Activated gamma-delta T cell treated with Interleukin-2 at 50 U/mL for 16 hours (primary cell): ENCODE measurements around the gene CHRNB1.

Experiments used
- DNase-seq: peaks from one replicate; pipeline ENCODE4 v3.0.0-alpha.2; 2020

CHRNB1 gene

GRCh38 chr17:7444682-7445618 is at the start of gene CHRNB1:
TSS of gene CHRNB1 (plus strand) at chr17:7445061. CDS start at chr17:7445128, 67 bp downstream.
- no peak for DNase-seq

- DNase-seq, result no peak
Observed at GRCh38 chr17:7396147-7396546, 48.7 kb upstream of the CHRNB1 start.

GRCh38 chr17:7398612-7399011 is 46.2 kb upstream of the CHRNB1 start:
- DNase-seq, result no peak

GRCh38 chr17:7403043-7403726 is 41.7 kb upstream of the CHRNB1 start:
- DNase-seq, result no peak

DNA sequence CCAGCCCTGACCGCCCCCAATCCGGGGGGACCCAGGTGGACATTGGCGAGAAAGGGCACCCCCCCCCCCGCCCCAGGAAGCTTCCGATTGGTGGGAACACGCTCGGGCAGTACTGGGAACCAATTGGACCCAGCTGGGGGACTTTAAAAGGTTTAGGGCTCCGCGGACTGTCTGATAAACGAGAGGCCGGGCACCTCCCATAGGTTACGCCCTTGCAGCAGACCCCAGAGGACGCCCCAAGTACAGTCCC is 41.2 kb upstream of the CHRNB1 start:
- no peak for DNase-seq

DNA sequence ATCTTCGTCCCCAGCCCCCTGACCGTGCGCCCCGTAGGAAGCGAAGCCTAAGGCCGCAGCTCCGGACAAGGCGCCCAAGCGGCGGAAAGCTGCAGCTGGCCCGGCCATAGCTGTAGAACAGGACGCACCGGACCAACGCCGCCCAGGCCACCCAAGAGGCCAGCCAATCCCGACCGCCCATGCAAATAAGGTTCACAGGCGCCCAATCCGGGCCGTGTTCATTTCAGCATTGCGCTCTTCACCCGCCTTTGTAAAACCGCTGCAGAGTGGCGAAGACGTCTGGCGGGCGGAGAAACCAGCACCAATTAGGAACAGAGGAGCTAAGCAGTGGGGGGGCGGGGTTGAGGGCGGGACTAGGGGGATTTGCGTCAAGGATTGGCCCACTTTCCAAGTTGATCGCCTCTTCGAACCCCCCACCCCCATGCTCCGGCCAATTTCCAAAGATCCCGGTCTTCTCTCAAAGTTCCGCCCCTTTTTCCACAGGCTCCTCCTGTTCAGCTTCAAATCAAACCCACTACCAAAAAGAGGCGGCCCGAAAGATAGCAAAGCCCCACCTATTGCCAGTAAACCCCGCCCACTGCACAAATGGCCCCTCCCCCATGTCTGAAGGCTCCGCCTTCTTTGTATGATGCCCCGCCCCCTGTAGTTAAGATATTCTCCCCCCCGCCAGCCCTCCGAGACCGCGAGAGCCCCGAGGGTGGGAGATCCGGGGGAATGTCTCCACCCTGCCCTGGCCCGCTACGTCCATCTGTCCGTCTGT is 40.7 kb upstream of the CHRNB1 start, which contains the start of gene TMEM256:
Gene TMEM256 (minus strand): TSS at position 121 of the 760 bp plus-strand sequence. CDS start 13 bp downstream, at position 108.
- DNase-seq, result peak; percentile 94

DNA sequence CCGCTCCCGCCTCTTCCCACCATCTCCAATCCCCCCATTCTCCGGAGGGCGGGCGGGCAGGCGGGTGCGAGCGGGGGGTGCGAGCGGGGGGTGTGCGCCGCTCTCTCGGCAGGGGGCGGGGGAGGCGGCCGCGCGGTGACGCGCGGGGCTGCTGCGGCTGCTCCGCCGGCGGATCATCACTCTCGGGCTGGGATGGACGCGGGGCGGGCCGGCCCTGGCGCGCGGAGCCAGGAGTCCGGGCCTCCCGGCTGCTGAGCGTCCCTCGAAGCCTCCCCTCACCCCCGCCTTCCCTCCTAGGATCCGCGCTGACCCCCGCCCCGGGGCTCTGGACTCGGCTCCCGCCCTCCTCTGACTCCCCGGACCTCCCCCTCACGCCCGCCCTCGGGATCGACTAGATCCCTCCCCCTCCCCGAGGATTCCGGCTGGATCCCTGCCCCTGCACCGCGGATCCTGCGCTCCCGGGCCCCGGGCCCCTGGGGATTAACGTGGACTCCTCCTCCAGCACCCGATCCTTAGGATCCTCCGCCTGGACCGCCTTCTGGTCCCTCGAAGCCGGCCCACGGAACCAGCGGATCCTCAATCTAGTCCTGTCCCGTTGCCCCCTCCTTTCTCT is 40.0 kb upstream of the CHRNB1 start:
- DNase-seq, result peak; percentile 67

DNA sequence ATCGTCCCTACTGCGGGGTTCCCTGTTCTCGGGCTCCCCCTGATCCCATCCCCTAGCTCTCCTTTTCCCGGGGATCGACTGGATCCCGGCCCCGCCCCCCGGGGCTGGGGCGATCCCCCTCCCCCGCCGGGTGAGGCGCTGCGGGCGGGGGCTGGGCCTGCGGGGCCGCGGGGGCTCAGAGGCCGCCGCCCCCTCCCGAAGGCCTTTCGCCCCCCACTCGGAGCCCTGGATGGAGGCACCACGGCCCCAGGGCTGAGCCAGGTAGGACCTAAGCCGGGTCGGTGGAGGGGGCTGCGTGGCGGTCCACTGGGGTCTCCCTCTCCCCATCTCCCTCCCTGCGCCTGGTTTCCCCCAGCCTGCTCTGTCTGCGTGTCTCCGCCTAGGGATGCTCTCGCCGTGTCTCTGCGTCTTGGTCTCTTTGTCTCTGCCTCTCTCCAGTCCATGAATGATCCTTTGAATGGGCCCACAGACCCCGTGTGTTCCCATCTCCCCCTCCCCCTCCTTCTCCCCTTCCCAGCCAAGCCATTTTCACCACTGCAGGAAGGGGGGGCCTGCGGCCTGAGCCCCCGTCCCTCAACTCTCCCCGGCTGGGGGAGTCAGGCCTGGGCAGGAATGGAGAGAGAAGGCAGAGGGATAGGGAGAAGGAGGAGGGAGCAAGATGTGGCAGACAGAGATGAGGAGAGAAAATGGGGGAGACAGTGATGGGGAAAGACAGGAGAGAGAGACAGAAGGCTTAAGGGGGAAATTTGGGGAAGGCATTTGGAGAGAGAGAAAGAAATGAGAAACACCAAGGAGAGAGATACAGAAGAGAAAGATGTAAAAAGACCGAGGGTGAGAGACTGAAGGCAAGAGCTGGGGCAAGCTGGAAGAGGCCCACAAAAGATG is 39.3 kb upstream of the CHRNB1 start:
- DNase-seq, result no peak

GRCh38 chr17:7406235-7406825 is 38.5 kb upstream of the CHRNB1 start:
- DNase-seq, result no peak

DNA sequence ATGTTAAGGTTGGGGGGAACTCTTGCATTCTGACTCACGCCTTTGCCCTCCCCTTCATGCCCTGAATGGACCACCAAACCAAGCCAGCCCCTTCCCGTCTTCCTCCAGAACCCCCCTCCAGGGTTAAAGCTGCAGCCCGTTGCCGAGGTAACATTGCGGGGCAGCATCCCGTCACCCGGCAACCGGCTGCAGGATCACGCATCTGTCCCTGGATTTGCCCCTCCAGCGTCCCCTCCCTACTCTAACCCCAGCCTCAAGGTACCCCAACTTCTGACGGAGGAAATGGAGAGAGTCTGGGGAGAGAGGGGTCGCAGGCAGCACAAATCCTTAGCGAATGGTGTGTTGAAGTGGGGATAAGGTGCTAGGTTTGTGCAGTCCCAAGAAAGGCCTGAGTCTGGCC is 37.8 kb upstream of the CHRNB1 start:
- no peak for DNase-seq

GRCh38 chr17:7407485-7408251 is 37.2 kb upstream of the CHRNB1 start, which contains the start of gene NLGN2:
TSS of gene NLGN2 (plus strand) at chr17:7407845. CDS start at chr17:7408256, 411 bp downstream.
- DNase-seq, result no peak

- peak; percentile 26 for DNase-seq
Observed at GRCh38 chr17:7408252-7408727, 36.6 kb upstream of the CHRNB1 start.

- DNase-seq, result no peak
Observed at GRCh38 chr17:7408863-7409262, 36.0 kb upstream of the CHRNB1 start.

GRCh38 chr17:7409716-7410115 is 35.1 kb upstream of the CHRNB1 start:
- no peak for DNase-seq

GRCh38 chr17:7410634-7411426 is 34.0 kb upstream of the CHRNB1 start:
- no peak for DNase-seq

GRCh38 chr17:7411427-7411750 is 33.5 kb upstream of the CHRNB1 start:
- DNase-seq, result no peak

DNA sequence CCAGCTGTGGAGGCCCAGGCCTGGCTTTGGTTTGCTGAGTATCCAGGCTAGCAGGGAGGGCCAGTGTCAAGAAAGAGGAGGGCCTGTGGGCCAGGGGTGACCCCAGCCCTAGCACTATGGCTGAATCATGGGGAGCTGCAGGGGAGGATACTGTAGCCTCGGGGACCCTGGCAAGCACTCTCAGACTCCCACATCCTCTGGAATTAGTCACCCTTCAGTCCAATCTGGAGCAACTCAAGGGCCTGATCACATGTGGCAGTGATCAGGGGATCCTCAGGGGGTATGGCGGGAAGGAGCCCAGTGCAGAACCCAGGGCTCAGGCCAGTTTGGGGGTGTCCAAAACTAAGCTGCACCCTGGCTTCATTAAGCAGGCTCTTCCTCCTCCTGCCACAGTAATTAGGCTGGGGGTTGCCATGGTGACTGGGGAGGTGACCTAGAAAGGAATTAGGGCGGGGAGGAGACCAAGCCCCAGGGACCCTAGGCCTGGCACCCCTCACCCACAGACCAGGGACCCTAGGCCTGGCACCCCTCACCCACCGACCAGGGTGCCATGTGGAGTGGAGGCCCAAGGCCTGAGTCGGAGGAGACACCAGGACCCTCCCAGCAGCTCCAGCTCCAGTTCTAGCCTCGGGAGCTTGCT is 31.4 kb upstream of the CHRNB1 start:
- no peak for DNase-seq

DNA sequence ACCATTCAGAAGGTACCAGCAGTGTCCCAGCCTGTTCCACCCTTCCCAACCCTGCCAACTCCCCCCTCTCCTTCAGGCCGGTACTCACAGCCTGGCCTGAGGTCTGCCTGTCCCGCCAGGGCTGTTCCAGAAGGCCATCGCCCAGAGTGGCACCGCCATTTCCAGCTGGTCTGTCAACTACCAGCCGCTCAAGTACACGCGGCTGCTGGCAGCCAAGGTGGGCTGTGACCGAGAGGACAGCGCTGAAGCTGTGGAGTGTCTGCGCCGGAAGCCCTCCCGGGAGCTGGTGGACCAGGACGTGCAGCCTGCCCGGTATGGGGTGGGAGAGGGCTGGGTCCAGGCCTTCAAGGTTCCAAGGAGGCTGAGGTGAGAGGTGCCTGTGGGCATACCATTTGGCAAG is 30.0 kb upstream of the CHRNB1 start:
- DNase-seq, result no peak

- DNase-seq, result no peak
Observed at GRCh38 chr17:7415784-7416183, 29.1 kb upstream of the CHRNB1 start.
